Hepatocyte (in vitro differentiated cells): ENCODE results near the gene LIMS1.

ENCODE experiments used
- CTCF ChIP-seq: fragments of 200-600 bp; sonication (generic); IDR thresholded peaks from 2 replicates; pipeline ENCODE4 v1.5.1; 2016; ENCODE audit warnings: antibody characterized with exemption, mild to moderate bottlenecking; ENCODE audit not compliant: poor library complexity
- EZH2phosphoT487 ChIP-seq: fragments of 200-600 bp; sonication (generic); IDR thresholded peaks from one replicate; pipeline ENCODE4 v1.6.1; 2018; ENCODE audit warnings: antibody characterized with exemption, mild to moderate bottlenecking, low read depth, moderate library complexity; ENCODE audit not compliant: unreplicated experiment, severe bottlenecking

GRCh38 chr2:108640731-108641130 lies 106.5 kb downstream of the LIMS1 start:
- TF ChIP-seq CTCF: no peak
- no peak for TF ChIP-seq EZH2phosphoT487
